GM18517 (cell line): ENCODE data around the gene FGL2.
"Not testable (repeated sequence)": the region's sequence is repeated elsewhere in the genome, so short reads cannot be mapped to it uniquely, and the experiment has no call there.

Source experiments
- ATAC-seq: cut with Tn5 transposase; IDR thresholded peaks from one replicate; pipeline ENCODE4 v1.9.1; 2021; ENCODE audit warnings: mild to moderate bottlenecking, moderate library complexity; ENCODE audit not compliant: unreplicated experiment

Gene FGL2

GRCh38 chr7:77217474-77218185 lies 18.0 kb upstream of the FGL2 start:
- no peak for ATAC-seq

DNA sequence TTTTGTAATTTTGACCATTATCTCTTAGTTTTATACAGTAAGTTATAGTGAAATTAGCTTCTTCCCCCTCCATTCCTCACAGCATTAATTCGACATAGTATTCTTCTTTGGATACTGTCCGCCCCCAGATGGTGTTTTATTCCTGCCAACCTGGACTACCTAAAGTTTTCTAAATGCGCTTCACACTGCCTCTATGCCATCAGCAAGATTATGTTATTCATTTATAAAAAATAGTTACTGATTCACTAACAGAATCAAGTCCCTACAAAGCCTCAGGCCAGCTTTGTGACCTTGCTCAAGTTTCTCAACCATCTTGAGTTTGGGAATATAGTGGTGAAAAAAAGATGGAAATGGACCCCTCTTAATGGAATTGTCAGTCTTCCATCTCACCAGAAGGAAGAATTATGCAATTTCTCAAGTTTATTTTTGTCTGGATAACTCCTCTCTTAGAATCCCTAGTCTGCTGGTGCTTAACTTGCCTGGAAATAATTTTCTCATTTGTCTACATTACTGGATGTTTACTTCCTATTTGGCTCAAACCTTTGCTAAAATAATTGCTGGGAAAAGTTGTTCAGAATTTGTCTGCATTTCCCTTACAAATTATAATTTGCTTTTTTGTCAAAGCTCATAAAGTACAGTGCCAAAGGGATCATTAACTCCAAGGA lies 16.7 kb upstream of the FGL2 start:
- ATAC-seq = no peak

DNA sequence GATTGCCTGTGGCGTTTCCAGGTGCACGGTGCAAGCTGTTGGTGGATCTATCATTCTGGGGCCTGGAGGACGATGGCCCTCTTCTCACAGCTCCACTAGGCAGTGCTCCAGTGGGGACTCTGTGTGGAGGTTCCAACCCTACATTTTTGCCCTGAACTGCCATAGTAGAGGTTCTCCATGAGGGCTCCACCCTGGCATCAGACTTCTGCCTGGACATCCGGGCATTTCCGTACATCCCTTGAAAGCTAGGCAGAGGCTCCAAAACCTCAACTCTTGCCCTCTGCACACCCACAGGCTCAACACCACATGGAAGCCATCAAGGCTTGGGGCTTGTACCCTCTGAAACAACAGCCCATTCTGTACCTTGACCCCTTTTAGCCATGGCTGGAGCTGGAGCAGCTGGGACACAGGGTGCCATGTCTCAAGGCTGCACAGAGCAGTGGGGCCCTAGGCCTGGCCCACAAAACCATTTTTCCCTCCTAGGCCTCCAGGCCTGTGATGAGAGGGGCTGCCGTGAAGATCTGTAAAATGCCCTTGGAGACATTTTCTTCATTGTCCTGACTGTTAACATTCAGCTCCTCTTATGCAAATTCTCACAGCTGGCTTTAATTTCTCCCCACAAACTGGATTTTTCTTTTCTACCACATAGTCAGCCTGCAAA lies 10.0 kb upstream of the FGL2 start:
- no peak for ATAC-seq

DNA sequence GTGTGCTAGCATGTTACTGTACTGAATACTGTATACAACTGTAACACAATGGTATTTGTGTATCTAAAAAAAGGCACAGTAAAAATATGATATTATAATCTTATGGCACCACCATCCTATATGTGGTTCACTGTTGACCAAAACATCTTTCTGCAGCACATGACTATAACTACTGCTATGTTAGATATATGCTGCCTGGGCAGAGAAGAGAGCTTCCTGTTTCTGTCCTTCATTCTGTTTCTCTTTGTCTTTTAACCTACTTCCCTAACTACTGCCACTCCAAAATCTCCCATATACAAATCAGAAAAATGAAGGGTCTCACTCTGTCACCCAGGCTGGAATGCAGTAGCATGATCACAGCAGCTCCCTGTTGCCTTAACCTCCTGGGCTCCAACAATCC lies 8.8 kb upstream of the FGL2 start:
- no peak for ATAC-seq

GRCh38 chr7:77205706-77206105 lies 6.1 kb upstream of the FGL2 start:
- no peak for ATAC-seq

DNA sequence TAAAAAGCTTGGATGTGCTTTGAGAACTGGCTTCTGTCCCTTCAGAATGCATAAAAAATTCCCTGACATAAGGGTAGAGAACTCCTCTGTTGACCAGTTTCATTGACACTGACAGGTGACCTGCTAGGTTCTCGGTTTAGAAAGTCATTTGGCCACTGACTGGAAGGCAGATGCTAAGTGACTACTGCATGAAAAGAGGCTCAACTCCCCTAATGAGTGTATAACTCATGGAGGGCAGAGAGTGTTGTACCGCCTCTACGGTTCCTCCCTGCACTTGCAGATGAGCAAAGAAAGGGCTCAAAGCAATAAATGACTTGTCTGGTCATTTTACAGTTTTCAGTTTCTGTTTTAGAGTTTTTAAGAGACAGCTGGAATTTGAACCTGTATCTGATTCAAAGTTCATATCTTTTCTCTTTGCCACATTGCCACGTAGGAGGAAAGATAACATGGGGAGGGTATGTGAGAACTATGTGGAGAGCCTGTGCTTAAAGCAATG lies 2.9 kb upstream of the FGL2 start:
- peak; percentile 93 for ATAC-seq

- peak; percentile 21 for ATAC-seq
Observed at GRCh38 chr7:77200542-77200941, 923 bp upstream of the FGL2 start.

DNA sequence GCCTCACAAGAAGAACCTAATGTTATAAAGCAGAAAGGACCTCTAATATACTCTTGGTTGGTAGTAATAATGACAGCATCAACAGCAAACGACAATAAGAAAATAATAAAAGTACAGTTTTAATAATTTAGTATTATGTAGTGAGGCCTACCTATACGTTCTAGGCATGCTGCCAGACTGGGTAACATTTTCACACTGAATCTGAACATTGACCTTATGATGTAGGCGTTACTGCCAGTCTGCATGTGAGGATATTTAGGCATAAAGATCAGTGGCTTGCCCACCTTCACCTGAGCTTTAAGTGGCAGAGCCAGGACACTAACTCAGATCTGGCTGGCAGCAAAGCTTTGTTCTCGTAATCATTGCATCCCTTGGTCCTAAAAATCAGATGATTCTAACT lies 2.5 kb downstream of the FGL2 start:
- ATAC-seq = no peak

GRCh38 chr7:77188731-77189437 lies 10.7 kb downstream of the FGL2 start:
- no peak for ATAC-seq

GRCh38 chr7:77185866-77186265 lies 13.8 kb downstream of the FGL2 start:
- ATAC-seq = no peak

DNA sequence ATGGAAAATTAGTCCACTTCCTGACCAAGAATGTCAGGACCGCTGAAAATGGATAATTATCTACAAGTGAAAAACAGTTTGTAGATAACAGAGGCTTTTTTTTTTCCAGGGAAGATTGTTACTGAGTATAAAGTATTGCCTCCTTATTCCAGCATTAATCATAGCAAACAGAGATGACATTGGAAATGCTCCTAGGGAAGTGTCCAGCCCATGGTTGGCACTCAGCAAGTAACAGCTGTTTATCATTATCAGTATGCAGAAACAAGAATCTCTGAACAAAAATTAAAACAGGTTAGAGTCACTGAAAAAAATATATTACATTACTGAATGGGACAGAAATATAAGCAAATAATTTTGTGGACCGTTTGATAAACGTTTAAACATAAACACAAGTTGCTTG lies 14.6 kb downstream of the FGL2 start:
- ATAC-seq = no peak

DNA sequence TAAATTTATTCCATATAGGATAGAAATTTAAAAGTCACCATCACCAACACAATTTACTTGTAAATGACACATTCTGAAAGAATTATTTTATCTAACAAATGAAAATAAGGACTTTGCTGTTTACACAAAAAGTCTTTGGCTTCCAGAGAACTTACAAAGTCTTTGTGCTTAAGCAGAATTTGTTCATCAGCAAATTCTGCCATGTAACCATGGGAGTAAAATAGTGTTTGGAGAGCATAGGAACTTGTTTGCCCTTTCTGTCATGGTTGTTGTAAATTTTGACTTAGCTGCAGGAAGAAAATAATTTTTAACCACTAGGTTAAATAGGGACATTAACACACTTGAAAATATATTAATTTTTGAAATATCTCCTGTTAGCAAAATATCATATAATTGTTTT lies 15.2 kb downstream of the FGL2 start:
- no peak for ATAC-seq

DNA sequence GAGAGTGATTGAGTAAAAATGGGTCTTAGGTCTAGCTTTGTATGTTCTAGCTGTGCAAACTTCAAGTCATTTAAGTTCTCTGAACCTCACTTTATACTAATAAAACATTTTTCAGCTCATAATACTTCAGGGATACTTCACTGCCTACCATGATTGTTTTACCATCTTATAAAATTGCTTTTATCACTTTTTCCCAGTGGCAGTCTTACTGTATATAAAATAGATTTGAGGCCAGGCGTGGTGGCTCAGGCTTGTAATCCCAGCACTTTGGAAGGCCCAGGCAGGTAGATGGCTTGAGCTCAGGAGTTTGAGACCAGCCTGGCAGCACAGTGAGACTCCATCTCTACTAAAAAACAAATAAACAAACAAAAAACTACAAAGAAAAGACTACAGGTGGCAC lies 17.4 kb downstream of the FGL2 start:
- no peak for ATAC-seq

- ATAC-seq = no peak
Observed at GRCh38 chr7:77181734-77182133, 17.9 kb downstream of the FGL2 start.

DNA sequence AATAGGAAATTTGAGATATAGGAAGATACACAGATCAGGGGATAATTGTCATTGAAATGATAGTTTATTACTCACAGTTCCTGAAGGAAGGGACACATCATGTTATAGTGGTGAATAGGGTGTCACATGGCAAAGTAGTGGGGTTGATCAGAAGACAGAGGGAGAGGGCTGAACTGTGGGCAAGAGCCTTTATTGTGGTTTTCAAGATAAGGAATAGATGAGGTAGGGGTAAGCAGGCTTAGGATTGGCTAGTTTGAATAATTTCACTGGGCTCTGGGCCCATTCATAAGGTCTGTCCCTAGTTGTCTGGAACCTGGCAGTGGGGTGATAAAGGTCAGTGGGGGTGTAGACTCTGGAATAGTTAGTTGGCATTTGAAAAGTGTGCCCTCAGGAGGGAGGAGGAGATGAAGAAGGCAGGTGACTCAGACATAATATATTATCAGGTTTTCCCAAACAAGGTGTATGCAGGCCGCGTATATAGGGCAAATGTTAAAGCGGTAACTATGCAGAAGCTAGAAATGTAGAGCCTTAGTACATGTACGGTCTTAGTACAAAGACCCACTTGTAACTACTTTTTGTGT lies 18.5 kb downstream of the FGL2 start:
- no peak for ATAC-seq

GRCh38 chr7:77178024-77178423 lies 21.6 kb downstream of the FGL2 start:
- not testable (repeated sequence) for ATAC-seq

GRCh38 chr7:77177321-77177904 lies 22.2 kb downstream of the FGL2 start:
- not testable (repeated sequence) for ATAC-seq

GRCh38 chr7:77175274-77175800 lies 24.3 kb downstream of the FGL2 start:
- ATAC-seq = peak; percentile 74

GRCh38 chr7:77174418-77174817 lies 25.2 kb downstream of the FGL2 start:
- ATAC-seq = not testable (repeated sequence)

DNA sequence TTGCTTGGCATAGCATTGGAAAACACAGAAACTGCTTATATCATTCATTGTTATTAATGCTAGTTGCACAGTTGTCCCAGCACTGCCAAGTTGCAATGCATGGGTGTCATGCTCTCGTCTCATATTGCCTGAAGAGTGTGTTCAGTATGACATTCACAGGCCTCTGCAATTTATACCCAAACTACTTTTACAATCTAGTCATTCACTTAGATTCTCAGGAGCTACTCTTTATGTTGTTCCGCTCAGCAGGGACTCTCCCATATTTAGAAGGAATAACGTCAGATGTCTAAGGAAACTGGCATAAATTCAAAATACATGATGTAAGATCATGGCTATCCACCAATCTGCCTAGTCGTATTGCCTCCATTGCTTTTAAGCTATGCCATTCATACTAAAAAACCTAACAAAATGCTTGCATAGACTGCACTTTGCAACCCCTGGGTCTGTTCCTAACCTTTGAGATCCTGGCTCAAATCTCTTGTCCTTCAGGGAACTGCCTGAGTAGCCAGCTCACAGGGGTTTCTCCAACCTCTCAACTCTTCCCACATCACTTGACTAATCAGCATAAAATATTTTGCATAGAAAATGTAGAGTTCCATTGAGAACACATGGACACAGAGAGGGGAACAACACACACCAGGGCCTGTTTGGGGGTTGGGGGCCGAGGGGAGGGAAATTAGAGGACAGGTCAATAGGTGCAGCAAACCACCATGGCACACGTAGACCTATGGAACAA lies 27.0 kb downstream of the FGL2 start:
- not testable (repeated sequence) for ATAC-seq
